Measurements from ENCODE around the gene C16orf74.

- TF ChIP-seq POLR2AphosphoS5 (IDR thresholded peaks at IDR 0.05; ENCODE audit: low read depth, low read length) = no peak
- TF ChIP-seq POLR2A (IDR thresholded peaks at IDR 0.05; ENCODE audit: low read depth, low read length) = no peak
Measured at GRCh38 chr16:85780281-85780680, 29.4 kb upstream of the C16orf74 start.

Measured in GM12892 (cell line).